Panc1 (cell line): ENCODE measurements around the gene PINK1. TPM values are rescaled to one million over a fixed set of nuclear protein-coding genes. Genes with fewer than 3 reads are reported as not detected.

ENCODE experiments used
- ATAC-seq: fragments of 200-7000 bp; cut with Tn5 transposase; 2 replicates; pipeline ENCODE4 v1.9.1; 2020; ENCODE audit warnings: mild to moderate bottlenecking, moderate library complexity
- BruUV-seq: library from RNA; stranded (reverse); fragments of 400-500 nt; replicated peaks from 2 replicates; lab custom pipeline; 2021; lab: Mats Ljungman, UMichigan
- CTCF ChIA-PET: fragments of 300-600 bp; sonication (Branson Sonifier 250); formaldehyde crosslinking; loops from one replicate; lab custom pipeline; 2022; ENCODE audit warnings: antibody characterized with exemption; lab: Charles Lee
- POLR2A ChIA-PET: fragments of 300-600 bp; sonication (Branson Sonifier 250); formaldehyde crosslinking; loops from one replicate; lab custom pipeline; 2022; ENCODE audit warnings: antibody characterized with exemption; lab: Charles Lee
- DNase-seq: peaks from one replicate; pipeline ENCODE4 v3.0.0-alpha.2; 2010; ENCODE audit warnings: low read depth, low spot score
- H3K27ac ChIP-seq: 2 replicates; pipeline ENCODE4 v1.5.1; 2011; ENCODE audit warnings: mild to moderate bottlenecking, low read length, inconsistent platforms
- H3K27me3 ChIP-seq: fragments of 200-500 bp; sonication (Bioruptor generic); 2 replicates; pipeline ENCODE4 v1.6.0; 2014; ENCODE audit warnings: low read length, inconsistent platforms; ENCODE audit not compliant: control insufficient read depth, insufficient read depth
- H3K36me3 ChIP-seq: fragments of 200-500 bp; sonication (Bioruptor generic); 2 replicates; pipeline ENCODE4 v1.5.1; 2014; ENCODE audit warnings: inconsistent platforms, mild to moderate bottlenecking, low read length, moderate library complexity; ENCODE audit not compliant: control insufficient read depth, insufficient read depth
- H3K4me1 ChIP-seq: 2 replicates; pipeline ENCODE4 v1.5.1; 2011; ENCODE audit warnings: inconsistent platforms, mild to moderate bottlenecking, low read length, moderate library complexity; ENCODE audit not compliant: control insufficient read depth, insufficient read depth
- H3K4me3 ChIP-seq, 2 experiments: 2 replicates each; pipeline ENCODE4 v1.5.1; 2011 to 2012; ENCODE audit warnings: low read depth in 2 of 2, low read length in 2 of 2, mild to moderate bottlenecking in 2 of 2, inconsistent platforms in 1 of 2, moderate library complexity in 1 of 2
- H3K9me3 ChIP-seq: fragments of 200-500 bp; sonication (Bioruptor generic); 2 replicates; pipeline ENCODE4 v1.5.1; 2014; ENCODE audit warnings: low read depth, mild to moderate bottlenecking, inconsistent platforms, low read length, moderate library complexity; ENCODE audit not compliant: control insufficient read depth, insufficient read depth
- POLR2AphosphoS5 ChIP-seq: IDR thresholded peaks from 2 replicates; pipeline ENCODE4 v1.6.1; 2012; ENCODE audit warnings: mild to moderate bottlenecking, low read depth, low read length, moderate library complexity
- SIN3A ChIP-seq: IDR thresholded peaks from 2 replicates; pipeline ENCODE4 v1.6.1; 2012; ENCODE audit warnings: low read depth, mild to moderate bottlenecking, low read length, moderate library complexity, borderline replicate concordance; ENCODE audit not compliant: insufficient read depth
- TCF7L2 ChIP-seq: IDR thresholded peaks from 2 replicates; pipeline ENCODE4 v1.6.1; 2011; ENCODE audit warnings: mild to moderate bottlenecking, low read depth, low read length, inconsistent platforms
- in situ Hi-C: cut with HindIII; loops from 2 replicates; pipeline ENCODE4 v1.10.0; 2016; ENCODE audit warnings: low sequenced_read_pairs, low pct_unique_long_range_greater_than_20kb
- intact Hi-C: fragments of 100-400 bp; cut with micrococcal nuclease; formaldehyde crosslinking; loops from one replicate; pipeline ENCODE4 v1.10.0; 2022; ENCODE audit not compliant: unreplicated experiment
- total RNA-seq: library from RNA; stranded (reverse); gene quantifications from one replicate; pipeline ENCODE4 v1.2.1, GENCODE V29; 2021; ENCODE audit not compliant: unreplicated experiment
- TF ChIP-seq, protein P1 (sequence below): fragments of 450-650 bp; IDR thresholded peaks from 2 replicates; pipeline ENCODE4 v1.5.1; 2017; ENCODE audit warnings: mild to moderate bottlenecking
- TF ChIP-seq, protein P2 (sequence below), 2 experiments: IDR thresholded peaks; 2 replicates each; pipeline ENCODE4 v1.6.1; 2011 to 2012; ENCODE audit warnings: low read depth in 2 of 2, control low read depth in 1 of 2, low read length in 1 of 2, mild to moderate bottlenecking in 1 of 2, moderate library complexity in 1 of 2; ENCODE audit not compliant: insufficient read depth in 1 of 2

Gene PINK1
- total RNA-seq, 1 experiment from 2014 or later, result 32.1 TPM

DNA sequence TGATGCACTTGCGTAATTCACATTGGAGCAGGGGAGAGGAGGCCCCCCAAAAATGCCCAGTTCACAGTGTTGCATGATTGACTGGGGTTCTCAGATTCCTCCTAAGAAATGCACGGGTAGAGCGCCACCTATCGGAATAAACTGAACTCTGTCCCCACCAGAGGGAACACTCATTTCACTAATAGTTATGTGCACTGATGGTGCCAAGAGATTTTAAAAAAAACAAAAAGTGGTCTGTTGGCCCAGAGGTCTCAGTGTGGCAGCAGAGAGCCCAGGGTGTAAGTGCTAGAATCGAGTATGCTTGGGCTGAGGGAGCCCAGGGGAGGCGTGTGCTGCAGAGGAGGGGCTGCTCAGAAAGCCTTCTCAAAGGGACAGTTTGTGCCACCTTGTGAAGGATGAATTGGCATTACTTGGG lies 6.9 kb downstream of the PINK1 start:
- ATAC-seq (peak; percentile 85), DNase-seq (peak; percentile 38)
- Histone ChIP-seq H3K9me3 (no peaks in the 10 kb centered on the region), H3K4me1 (no peaks in the 10 kb centered on the region), H3K27me3 (no peaks in the 10 kb centered on the region), H3K4me3 (no peak overlapping the region), H3K36me3 (no peaks in the 10 kb centered on the region), H3K27ac (no peak overlapping the region)
- intact Hi-C loops, result loop anchor here (1.0 kb wide), 2 partner anchors 65 to 118 kb away; no protein-coding TSS in a partner anchor
- ChIA-PET CTCF (no interaction called here), POLR2A (no interaction called here)
- TF ChIP-seq SIN3A, result no peak
- TF ChIP-seq, protein P1, sequence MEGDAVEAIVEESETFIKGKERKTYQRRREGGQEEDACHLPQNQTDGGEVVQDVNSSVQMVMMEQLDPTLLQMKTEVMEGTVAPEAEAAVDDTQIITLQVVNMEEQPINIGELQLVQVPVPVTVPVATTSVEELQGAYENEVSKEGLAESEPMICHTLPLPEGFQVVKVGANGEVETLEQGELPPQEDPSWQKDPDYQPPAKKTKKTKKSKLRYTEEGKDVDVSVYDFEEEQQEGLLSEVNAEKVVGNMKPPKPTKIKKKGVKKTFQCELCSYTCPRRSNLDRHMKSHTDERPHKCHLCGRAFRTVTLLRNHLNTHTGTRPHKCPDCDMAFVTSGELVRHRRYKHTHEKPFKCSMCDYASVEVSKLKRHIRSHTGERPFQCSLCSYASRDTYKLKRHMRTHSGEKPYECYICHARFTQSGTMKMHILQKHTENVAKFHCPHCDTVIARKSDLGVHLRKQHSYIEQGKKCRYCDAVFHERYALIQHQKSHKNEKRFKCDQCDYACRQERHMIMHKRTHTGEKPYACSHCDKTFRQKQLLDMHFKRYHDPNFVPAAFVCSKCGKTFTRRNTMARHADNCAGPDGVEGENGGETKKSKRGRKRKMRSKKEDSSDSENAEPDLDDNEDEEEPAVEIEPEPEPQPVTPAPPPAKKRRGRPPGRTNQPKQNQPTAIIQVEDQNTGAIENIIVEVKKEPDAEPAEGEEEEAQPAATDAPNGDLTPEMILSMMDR, result peak; percentile 91
- TF ChIP-seq TCF7L2, result no peak
- in situ Hi-C loops, result no loop called here
- no TSS peak for BruUV-seq

DNA sequence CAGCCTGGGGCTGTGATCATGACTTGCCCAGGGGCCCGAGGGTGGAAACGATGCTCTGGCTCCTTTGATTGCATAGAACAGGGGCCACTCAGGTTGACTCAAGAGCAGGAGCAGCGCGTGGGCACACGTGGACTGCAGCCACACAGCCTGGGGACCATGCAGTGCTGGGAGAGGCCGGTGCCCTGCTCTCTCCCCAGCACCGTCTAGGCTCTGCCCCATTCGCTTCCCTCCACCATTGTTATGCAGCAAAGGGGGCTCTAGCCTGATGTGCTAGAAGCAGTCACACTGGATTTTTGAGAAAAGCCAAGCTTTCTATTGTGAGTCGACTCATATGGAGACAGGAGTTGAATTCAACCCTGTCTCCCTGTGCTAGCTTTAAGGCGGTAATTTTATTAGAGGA lies 8.7 kb downstream of the PINK1 start:
- DNase-seq (no peak), ATAC-seq (no peak)
- BruUV-seq, result no TSS peak
- intact Hi-C loops, result no loop called here
- H3K4me3 ChIP-seq, result no peak overlapping the region
- no peaks in the 10 kb centered on the region for H3K4me1 ChIP-seq
- TF ChIP-seq SIN3A, result no peak
- no peak for TF ChIP-seq TCF7L2
- TF ChIP-seq POLR2AphosphoS5, result no peak
- TF ChIP-seq, protein P1, result no peak
- TF ChIP-seq, protein P2, sequence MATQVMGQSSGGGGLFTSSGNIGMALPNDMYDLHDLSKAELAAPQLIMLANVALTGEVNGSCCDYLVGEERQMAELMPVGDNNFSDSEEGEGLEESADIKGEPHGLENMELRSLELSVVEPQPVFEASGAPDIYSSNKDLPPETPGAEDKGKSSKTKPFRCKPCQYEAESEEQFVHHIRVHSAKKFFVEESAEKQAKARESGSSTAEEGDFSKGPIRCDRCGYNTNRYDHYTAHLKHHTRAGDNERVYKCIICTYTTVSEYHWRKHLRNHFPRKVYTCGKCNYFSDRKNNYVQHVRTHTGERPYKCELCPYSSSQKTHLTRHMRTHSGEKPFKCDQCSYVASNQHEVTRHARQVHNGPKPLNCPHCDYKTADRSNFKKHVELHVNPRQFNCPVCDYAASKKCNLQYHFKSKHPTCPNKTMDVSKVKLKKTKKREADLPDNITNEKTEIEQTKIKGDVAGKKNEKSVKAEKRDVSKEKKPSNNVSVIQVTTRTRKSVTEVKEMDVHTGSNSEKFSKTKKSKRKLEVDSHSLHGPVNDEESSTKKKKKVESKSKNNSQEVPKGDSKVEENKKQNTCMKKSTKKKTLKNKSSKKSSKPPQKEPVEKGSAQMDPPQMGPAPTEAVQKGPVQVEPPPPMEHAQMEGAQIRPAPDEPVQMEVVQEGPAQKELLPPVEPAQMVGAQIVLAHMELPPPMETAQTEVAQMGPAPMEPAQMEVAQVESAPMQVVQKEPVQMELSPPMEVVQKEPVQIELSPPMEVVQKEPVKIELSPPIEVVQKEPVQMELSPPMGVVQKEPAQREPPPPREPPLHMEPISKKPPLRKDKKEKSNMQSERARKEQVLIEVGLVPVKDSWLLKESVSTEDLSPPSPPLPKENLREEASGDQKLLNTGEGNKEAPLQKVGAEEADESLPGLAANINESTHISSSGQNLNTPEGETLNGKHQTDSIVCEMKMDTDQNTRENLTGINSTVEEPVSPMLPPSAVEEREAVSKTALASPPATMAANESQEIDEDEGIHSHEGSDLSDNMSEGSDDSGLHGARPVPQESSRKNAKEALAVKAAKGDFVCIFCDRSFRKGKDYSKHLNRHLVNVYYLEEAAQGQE (IDR thresholded peaks at IDR 0.05; ENCODE audit: insufficient read depth in 1 of 2, low read depth in 2 of 2, low read length in 1 of 2), result no peak
- ChIA-PET POLR2A (no interaction called here), CTCF (no interaction called here)
- H3K27ac ChIP-seq, result no peak overlapping the region
- H3K9me3 ChIP-seq, result no peaks in the 10 kb centered on the region
- H3K36me3 ChIP-seq, result no peaks in the 10 kb centered on the region
- in situ Hi-C loops, result no loop called here
- no peaks in the 10 kb centered on the region for H3K27me3 ChIP-seq
